RWPE2 (cell line): ENCODE measurements around the gene MICOS13.

Experiments used
- ATAC-seq: fragments of 200-7000 bp; cut with Tn5 transposase; 3 replicates; pipeline ENCODE4 v1.9.1; 2021; ENCODE audit warnings: low read depth
- DNase-seq: peaks from one replicate; pipeline ENCODE4 v3.0.0-alpha.2; 2020; ENCODE audit warnings: low spot score
- H3K27ac ChIP-seq: fragments of 450-650 bp; 2 replicates; pipeline ENCODE4 v1.5.1; 2017; ENCODE audit warnings: mild to moderate bottlenecking; ENCODE audit not compliant: poor library complexity, severe bottlenecking
- H3K27me3 ChIP-seq: fragments of 250-450 bp; sonication (Bioruptor Pico); 2 replicates; pipeline ENCODE4 v1.5.1; 2021; ENCODE audit warnings: mild to moderate bottlenecking, moderate library complexity; ENCODE audit not compliant: insufficient read depth, poor library complexity, severe bottlenecking
- H3K36me3 ChIP-seq: fragments of 250-450 bp; sonication (Bioruptor Pico); 2 replicates; pipeline ENCODE4 v1.5.1; 2020; ENCODE audit warnings: low read depth, mild to moderate bottlenecking, moderate library complexity
- H3K4me1 ChIP-seq: fragments of 250-450 bp; sonication (Bioruptor Pico); 2 replicates; pipeline ENCODE4 v1.5.1; 2021; ENCODE audit warnings: mild to moderate bottlenecking, moderate library complexity; ENCODE audit not compliant: insufficient read depth, poor library complexity, severe bottlenecking
- H3K4me3 ChIP-seq: fragments of 250-450 bp; sonication (Bioruptor Pico); 2 replicates; pipeline ENCODE4 v1.5.1; 2021; ENCODE audit warnings: mild to moderate bottlenecking, moderate library complexity; ENCODE audit not compliant: severe bottlenecking
- H3K9me3 ChIP-seq: fragments of 250-450 bp; sonication (Bioruptor Pico); 2 replicates; pipeline ENCODE4 v1.5.1; 2021; ENCODE audit warnings: mild to moderate bottlenecking, moderate library complexity; ENCODE audit not compliant: severe bottlenecking
- CTCF ChIP-seq: fragments of 450-650 bp; IDR thresholded peaks from one replicate; pipeline ENCODE4 v1.5.1; 2017; ENCODE audit warnings: mild to moderate bottlenecking, moderate library complexity; ENCODE audit not compliant: poor library complexity, severe bottlenecking

Gene MICOS13

GRCh38 chr19:5679289-5680083 is 830 bp downstream of the MICOS13 start:
- TF ChIP-seq CTCF: no peak
- Histone ChIP-seq H3K27me3 (no peaks in the 10 kb centered on the region), H3K4me3 (peak overlapping the region; percentile 78), H3K4me1 (no peaks in the 10 kb centered on the region), H3K36me3 (no peaks in the 10 kb centered on the region), H3K9me3 (no peaks in the 10 kb centered on the region), H3K27ac (peak overlapping the region; percentile 53)
- no peak for ATAC-seq
- no peak for DNase-seq

- ATAC-seq (no peak), DNase-seq (no peak)
- H3K4me3 ChIP-seq: no peak overlapping the region
- H3K4me1 ChIP-seq: no peaks in the 10 kb centered on the region
- no peaks in the 10 kb centered on the region for H3K36me3 ChIP-seq
- H3K27ac ChIP-seq: no peak overlapping the region
- H3K9me3 ChIP-seq: no peaks in the 10 kb centered on the region
- no peaks in the 10 kb centered on the region for H3K27me3 ChIP-seq
- TF ChIP-seq CTCF: no peak
Measured at GRCh38 chr19:5678071-5678718, 2.1 kb downstream of the MICOS13 start.

GRCh38 chr19:5677580-5677979 is 2.7 kb downstream of the MICOS13 start:
- DNase-seq: no peak
- no peak for ATAC-seq
- Histone ChIP-seq H3K27me3 (no peaks in the 10 kb centered on the region), H3K27ac (no peak overlapping the region), H3K4me1 (no peaks in the 10 kb centered on the region), H3K9me3 (no peaks in the 10 kb centered on the region), H3K36me3 (no peaks in the 10 kb centered on the region), H3K4me3 (no peak overlapping the region)
- TF ChIP-seq CTCF: no peak

GRCh38 chr19:5677136-5677535 is 3.2 kb downstream of the MICOS13 start:
- Histone ChIP-seq H3K27ac (no peak overlapping the region), H3K27me3 (no peaks in the 10 kb centered on the region), H3K36me3 (no peaks in the 10 kb centered on the region), H3K9me3 (no peaks in the 10 kb centered on the region), H3K4me3 (no peak overlapping the region), H3K4me1 (no peaks in the 10 kb centered on the region)
- ATAC-seq (no peak), DNase-seq (no peak)
- no peak for TF ChIP-seq CTCF

- ATAC-seq (no peak), DNase-seq (no peak)
- H3K27me3 ChIP-seq: no peaks in the 10 kb centered on the region
- H3K36me3 ChIP-seq: no peaks in the 10 kb centered on the region
- H3K4me3 ChIP-seq: no peak overlapping the region
- no peak for TF ChIP-seq CTCF
- no peak overlapping the region for H3K27ac ChIP-seq
- H3K4me1 ChIP-seq: no peaks in the 10 kb centered on the region
- no peaks in the 10 kb centered on the region for H3K9me3 ChIP-seq
Measured at GRCh38 chr19:5676772-5677105, 3.6 kb downstream of the MICOS13 start.
